Skeletal muscle tissue (tissue), 4 donors: ENCODE data around the gene NXPH4. TPM values are rescaled to one million over a fixed set of nuclear protein-coding genes. Genes with fewer than 3 reads are reported as not detected.

ENCODE experiments used
- H3K27ac ChIP-seq: one replicate; pipeline ENCODE4 v1.7.0; 2013; ENCODE audit warnings: mild to moderate bottlenecking, low read depth, low read length, inconsistent platforms
- H3K27me3 ChIP-seq, 3 donors: one replicate each; pipeline ENCODE4 v1.7.0; 2013; ENCODE audit warnings: low read length in 3 of 3; ENCODE audit not compliant: control insufficient read depth in 3 of 3, insufficient read depth in 3 of 3
- H3K36me3 ChIP-seq, 3 donors: one replicate each; pipeline ENCODE4 v1.7.0; 2013; ENCODE audit warnings: low read length in 3 of 3; ENCODE audit not compliant: control insufficient read depth in 3 of 3, insufficient read depth in 3 of 3
- H3K4me1 ChIP-seq, 3 donors: one replicate each; pipeline ENCODE4 v1.7.0; 2013; ENCODE audit warnings: low read length in 3 of 3, mild to moderate bottlenecking in 3 of 3; ENCODE audit not compliant: control insufficient read depth in 3 of 3, insufficient read depth in 3 of 3
- H3K4me3 ChIP-seq, 3 donors: one replicate each; pipeline ENCODE4 v1.7.0; 2013; ENCODE audit warnings: low read length in 3 of 3
- H3K9ac ChIP-seq, 3 donors: one replicate each; pipeline ENCODE4 v1.7.0; 2013; ENCODE audit warnings: low read length in 3 of 3, mild to moderate bottlenecking in 3 of 3, moderate library complexity in 2 of 3, low read depth in 1 of 3
- H3K9me3 ChIP-seq, 3 donors: one replicate each; pipeline ENCODE4 v1.7.0; 2013; ENCODE audit warnings: low read length in 3 of 3; ENCODE audit not compliant: control insufficient read depth in 3 of 3
- total RNA-seq: library from RNA; depleted of rRNA; stranded (reverse); fragments of >200 nt; gene quantifications from one replicate; pipeline ENCODE4 v1.2.3, GENCODE V29; 2014
- donor health status: Osteomylitis.

NXPH4 gene
- not detected for total RNA-seq

DNA sequence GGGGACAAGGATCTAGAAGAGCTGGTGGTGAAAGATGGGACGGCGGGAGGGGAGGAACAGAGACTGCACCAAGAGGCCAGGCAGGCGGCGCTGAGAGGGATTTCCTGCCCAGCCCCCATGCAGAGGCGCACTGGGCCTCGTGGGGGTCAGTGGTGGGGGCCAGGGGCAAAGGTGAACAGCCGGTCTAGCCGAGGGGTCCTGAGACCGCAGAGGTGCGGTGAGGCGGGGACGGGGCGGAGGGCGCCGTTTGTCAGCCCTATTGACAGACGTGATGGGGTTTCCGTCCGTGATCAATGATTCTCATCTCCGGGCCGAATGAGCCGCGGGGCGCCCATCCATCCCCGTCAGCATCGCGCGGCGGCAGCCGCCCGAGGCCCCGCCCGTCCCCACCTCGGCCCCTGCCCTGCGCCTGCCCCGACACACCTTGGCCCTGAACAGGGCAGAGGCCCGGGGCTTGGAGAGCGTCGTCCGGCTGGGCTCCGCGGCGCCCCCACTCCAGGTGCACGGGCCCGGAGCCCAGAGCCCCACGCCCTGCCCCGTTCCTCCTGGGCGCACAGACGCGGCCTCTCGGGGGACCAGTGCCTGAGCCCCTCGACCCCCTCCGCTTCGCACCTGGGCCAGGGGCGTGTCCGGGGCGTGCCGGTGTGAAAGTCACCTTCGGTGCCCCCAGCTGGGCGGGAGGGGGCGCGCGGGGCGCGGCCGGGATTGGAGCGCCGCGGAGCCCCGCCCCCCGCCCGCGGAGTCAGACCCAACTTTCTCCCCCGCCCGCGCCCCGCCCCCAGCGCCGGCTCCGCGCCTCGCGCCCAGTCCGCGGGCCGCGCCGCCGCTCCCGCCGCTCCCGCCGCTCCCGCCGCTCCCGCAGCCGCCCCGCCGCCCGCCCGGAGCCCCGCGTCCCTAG, at the start of gene NXPH4:
Gene NXPH4, plus strand, starts transcription at position 781 of the 898 bp plus-strand sequence. CDS start 176 bp downstream, outside the sequence.
- Histone ChIP-seq H3K9me3 (no peaks in the 10 kb centered on the region), H3K4me1 (peaks cover 24 to 42% (median 41%) of the 10 kb centered on the region in 3 donors), H3K27ac (no peak within 1 kb of the TSS), H3K36me3 (peaks cover 0 to 3% (median 0%) of the 10 kb centered on the region in 3 donors), H3K9ac (peak within 1 kb of the TSS in 1 of 3 donors; percentile 50), H3K27me3 (peaks cover 55 to 68% (median 63%) of the 10 kb centered on the region in 3 donors), H3K4me3 (peak within 1 kb of the TSS in 2 of 3 donors; percentile 57 to 65)

DNA sequence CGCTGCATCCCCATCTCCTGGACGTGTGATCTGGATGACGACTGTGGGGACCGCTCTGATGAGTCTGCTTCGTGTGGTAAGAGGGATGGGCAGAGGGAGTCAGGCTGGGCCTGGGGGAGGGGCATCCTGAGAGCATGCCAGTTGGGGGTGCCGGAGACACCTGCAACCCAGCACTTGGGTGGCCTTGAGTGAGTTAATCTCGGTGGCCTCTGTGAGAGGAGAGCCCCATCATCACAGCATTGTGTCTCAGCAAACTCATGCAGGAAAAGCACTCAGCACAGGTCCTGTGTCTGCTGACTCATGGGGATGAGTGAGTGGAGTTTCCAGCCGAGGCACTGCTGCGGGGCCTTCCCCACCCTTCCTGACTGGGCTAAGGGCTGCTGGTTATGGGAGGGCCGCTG, 49.6 kb upstream of the NXPH4 start:
- Histone ChIP-seq H3K4me3 (no peak overlapping the region), H3K27ac (no peak overlapping the region), H3K36me3 (peaks cover 21 to 41% (median 23%) of the 10 kb centered on the region in 3 donors), H3K27me3 (no peaks in the 10 kb centered on the region), H3K9ac (no peak overlapping the region), H3K9me3 (no peaks in the 10 kb centered on the region), H3K4me1 (peaks cover 0 to 4% (median 3%) of the 10 kb centered on the region in 3 donors)

DNA sequence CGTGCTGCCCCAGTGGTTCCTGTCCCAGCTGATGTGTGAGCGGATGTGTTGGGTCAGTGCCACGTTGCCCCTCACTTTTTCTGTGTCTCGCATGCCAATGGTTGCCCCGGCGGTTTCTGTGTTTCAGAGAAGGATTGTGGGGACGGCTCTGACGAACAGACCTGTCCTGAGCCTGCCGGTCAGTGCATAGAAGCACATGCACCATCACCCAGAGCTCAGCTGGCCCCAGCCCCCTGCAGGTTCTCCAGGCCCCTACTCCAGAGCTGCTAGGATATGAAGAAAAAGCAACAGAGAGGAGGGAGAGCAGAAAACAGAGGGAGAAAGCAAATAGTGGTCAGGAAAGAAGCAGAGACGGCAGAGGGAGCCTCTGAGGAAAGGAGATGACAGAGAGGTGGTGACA, 48.5 kb upstream of the NXPH4 start:
- H3K4me1 ChIP-seq = peaks cover 0 to 4% (median 3%) of the 10 kb centered on the region in 3 donors
- no peak overlapping the region for H3K27ac ChIP-seq
- H3K9ac ChIP-seq = no peak overlapping the region
- H3K27me3 ChIP-seq = no peaks in the 10 kb centered on the region
- H3K9me3 ChIP-seq = no peaks in the 10 kb centered on the region
- H3K4me3 ChIP-seq = no peak overlapping the region
- H3K36me3 ChIP-seq = peaks cover 16 to 37% (median 23%) of the 10 kb centered on the region in 3 donors

DNA sequence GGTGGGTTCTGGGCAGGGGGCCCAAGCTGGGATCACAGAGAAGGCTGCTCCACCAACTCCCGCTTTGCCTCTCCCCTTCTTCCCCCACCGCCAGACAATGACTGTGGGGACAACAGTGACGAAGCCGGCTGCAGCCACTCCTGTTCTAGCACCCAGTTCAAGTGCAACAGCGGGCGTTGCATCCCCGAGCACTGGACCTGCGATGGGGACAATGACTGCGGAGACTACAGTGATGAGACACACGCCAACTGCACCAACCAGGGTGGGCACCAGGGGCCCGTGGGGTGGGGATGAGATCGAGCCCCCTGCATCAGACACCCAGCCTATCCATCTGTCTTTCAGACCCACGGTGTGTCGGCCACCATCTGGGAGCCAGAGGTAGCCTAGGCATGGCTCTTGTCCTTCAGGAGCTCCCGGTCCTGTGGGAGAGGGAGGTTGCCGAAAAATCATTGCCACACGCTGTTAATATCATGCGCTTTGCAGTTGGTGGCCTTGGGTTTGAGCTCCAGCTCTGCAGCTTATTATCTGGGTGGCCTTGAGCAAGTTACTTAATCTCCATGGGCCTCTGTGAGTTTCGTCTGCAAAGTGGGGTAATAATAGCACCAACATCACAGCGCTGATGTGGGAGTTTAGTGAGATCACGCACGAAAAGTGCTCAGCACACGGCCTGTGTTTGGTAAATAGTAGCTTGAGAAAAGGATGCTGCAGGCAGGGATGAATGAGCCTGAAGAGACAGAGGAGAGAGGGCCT, 47.4 kb upstream of the NXPH4 start:
- no peak overlapping the region for H3K27ac ChIP-seq
- H3K36me3 ChIP-seq = peaks cover 22 to 48% (median 30%) of the 10 kb centered on the region in 3 donors

DNA sequence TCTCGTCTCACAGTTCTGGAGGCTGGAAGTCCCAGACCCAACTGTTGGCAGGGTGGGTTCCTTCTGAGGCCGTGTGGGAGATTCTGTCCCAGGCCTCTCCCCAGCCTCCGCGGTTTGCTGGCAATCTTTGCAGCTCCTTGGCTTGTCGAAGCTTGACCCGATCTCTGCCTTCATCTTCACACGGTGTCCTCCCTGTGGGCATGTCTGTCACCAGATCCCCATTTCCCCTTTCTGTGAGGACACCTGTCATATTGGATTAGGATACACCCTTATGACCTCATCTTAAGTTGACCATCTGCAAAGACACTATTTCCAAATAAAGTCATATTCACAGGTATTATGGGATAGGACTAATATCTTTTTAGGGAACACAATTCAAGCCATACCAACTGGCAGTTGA, 46.6 kb upstream of the NXPH4 start:
- peaks cover 22 to 43% (median 29%) of the 10 kb centered on the region in 3 donors for H3K36me3 ChIP-seq
- H3K4me3 ChIP-seq = no peak overlapping the region
- H3K9me3 ChIP-seq = no peaks in the 10 kb centered on the region
- no peak overlapping the region for H3K9ac ChIP-seq
- H3K4me1 ChIP-seq = peaks cover 0 to 4% (median 3%) of the 10 kb centered on the region in 3 donors
- no peaks in the 10 kb centered on the region for H3K27me3 ChIP-seq
- no peak overlapping the region for H3K27ac ChIP-seq

More for the DNA sequence above, 47.4 kb upstream of the NXPH4 start:
- Histone ChIP-seq H3K4me1 (peaks cover 0 to 4% (median 3%) of the 10 kb centered on the region in 3 donors), H3K9ac (no peak overlapping the region), H3K9me3 (no peaks in the 10 kb centered on the region), H3K27me3 (no peaks in the 10 kb centered on the region), H3K4me3 (no peak overlapping the region)

DNA sequence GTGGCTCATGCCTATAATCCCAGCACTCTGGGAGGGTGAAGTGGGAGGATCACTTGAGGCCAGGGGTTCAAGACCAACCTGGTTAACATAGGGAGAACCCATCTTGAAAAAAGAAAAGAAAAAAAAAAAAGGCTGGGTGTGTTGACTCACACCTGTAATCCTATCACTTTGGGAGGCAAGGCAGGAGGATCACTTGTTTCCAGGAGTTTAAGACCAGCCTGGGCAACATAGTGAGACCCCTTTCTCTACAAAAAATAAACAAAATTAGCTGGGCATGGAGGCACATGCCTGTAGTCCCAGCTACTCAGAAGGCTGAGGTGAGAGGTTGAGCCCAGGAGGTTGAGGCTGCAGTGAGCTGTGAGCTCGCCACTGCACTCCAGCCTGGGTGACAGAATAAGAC, 46.2 kb upstream of the NXPH4 start:
- peaks cover 0 to 4% (median 0%) of the 10 kb centered on the region in 3 donors for H3K27me3 ChIP-seq
- no peak overlapping the region for H3K4me3 ChIP-seq
- no peaks in the 10 kb centered on the region for H3K9me3 ChIP-seq
- peaks cover 22 to 43% (median 27%) of the 10 kb centered on the region in 3 donors for H3K36me3 ChIP-seq
- no peak overlapping the region for H3K27ac ChIP-seq
- H3K4me1 ChIP-seq = peaks cover under 1 to 4% (median 3%) of the 10 kb centered on the region in 3 donors
- no peak overlapping the region for H3K9ac ChIP-seq

DNA sequence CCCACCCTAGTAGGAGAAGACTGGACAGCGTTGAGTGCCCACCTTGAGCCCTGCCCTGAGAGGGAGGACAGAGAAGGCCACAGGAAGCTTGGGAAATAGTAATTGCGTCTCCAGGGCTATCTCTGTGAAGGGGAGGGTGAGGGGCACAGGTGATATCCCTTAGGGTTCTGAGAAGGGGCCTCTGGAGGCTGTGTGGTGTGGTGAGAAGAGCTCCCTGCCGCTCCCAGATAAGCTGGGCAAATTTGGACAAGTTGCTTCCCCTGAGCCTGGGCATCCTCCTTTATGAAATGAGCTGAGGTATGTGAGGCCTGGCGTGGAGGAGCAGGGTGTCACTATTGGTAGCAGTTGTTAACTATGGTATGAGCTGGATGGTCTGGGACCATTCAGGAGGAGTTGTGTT, 45.7 kb upstream of the NXPH4 start:
- H3K9ac ChIP-seq = no peak overlapping the region
- no peak overlapping the region for H3K27ac ChIP-seq
- peaks cover 20 to 41% (median 23%) of the 10 kb centered on the region in 3 donors for H3K36me3 ChIP-seq

DNA sequence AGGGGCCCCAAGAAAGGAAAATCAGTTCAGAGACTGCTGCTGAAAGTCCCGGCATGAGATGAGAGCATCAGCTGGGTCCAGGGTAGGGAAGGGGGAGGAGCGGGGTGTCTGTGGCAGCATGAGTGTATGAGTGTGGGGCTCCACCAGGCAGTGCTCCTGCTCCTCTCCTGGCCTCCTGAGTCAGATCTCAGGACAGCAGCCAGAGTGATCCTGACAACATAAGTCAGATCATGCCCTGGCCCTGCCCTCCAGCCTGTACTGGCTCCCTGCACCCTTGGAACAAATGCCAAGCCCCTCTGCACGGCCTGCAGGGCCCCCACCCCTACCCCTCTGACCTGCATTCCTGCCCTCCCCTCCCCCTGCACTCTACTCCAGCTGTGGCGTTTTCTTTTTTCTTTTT, 44.9 kb upstream of the NXPH4 start:
- H3K9me3 ChIP-seq = no peaks in the 10 kb centered on the region
- peaks cover 21 to 44% (median 21%) of the 10 kb centered on the region in 3 donors for H3K36me3 ChIP-seq
- no peak overlapping the region for H3K27ac ChIP-seq
- H3K9ac ChIP-seq = no peak overlapping the region
- H3K27me3 ChIP-seq = peaks cover 0 to 5% (median 0%) of the 10 kb centered on the region in 3 donors
- H3K4me1 ChIP-seq = peaks cover 3 to 7% (median 4%) of the 10 kb centered on the region in 3 donors
- no peak overlapping the region for H3K4me3 ChIP-seq

More for the DNA sequence above, 45.7 kb upstream of the NXPH4 start:
- Histone ChIP-seq H3K4me3 (no peak overlapping the region), H3K27me3 (peaks cover 0 to 5% (median 0%) of the 10 kb centered on the region in 3 donors), H3K4me1 (peaks cover 3 to 7% (median 4%) of the 10 kb centered on the region in 3 donors), H3K9me3 (no peaks in the 10 kb centered on the region)

DNA sequence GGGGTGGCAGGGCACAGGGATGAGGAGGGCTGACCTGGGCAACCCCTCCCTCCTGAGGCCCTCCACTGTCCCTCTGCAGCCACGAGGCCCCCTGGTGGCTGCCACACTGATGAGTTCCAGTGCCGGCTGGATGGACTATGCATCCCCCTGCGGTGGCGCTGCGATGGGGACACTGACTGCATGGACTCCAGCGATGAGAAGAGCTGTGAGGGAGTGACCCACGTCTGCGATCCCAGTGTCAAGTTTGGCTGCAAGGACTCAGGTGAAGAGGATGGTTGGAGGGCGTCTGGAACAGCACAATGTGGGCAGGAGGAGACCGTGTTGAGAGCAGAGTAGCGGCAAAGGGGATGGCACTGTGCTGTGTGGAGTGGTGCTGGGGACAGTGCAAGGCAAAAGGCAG, 43.5 kb upstream of the NXPH4 start:
- Histone ChIP-seq H3K9ac (no peak overlapping the region), H3K9me3 (no peaks in the 10 kb centered on the region), H3K4me1 (peaks cover 3 to 7% (median 4%) of the 10 kb centered on the region in 3 donors), H3K4me3 (no peak overlapping the region), H3K36me3 (peaks cover 12 to 41% (median 21%) of the 10 kb centered on the region in 3 donors), H3K27me3 (peaks cover 0 to 5% (median 0%) of the 10 kb centered on the region in 3 donors), H3K27ac (no peak overlapping the region)
